Temporal lobe (tissue), 1 donor: ENCODE data around the gene AMIGO2. TPM values are rescaled to one million over a fixed set of nuclear protein-coding genes. Genes with fewer than 3 reads are reported as not detected.

Experiments
- total RNA-seq: library from RNA; depleted of rRNA; stranded (reverse); fragments of >200 nt; gene quantifications from one replicate; pipeline ENCODE4 v1.2.3, GENCODE V29; 2014

The AMIGO2 gene
- total RNA-seq, 1 donor from 2014 or later = 6.9 TPM

Other genes starting within 250 kb of the AMIGO2 start
- gene PCED1B, start 338 bp downstream of the AMIGO2 start, total RNA-seq = 0.25 TPM